GM12865 (cell line): ENCODE data around the gene AIP.

Experiments used
- DNase-seq: peaks from one replicate; pipeline ENCODE4 v3.0.0; 2010; ENCODE audit warnings: low read depth
- H3K4me3 ChIP-seq: 2 replicates; pipeline ENCODE4 v1.5.1; 2011; ENCODE audit warnings: mild to moderate bottlenecking, low read depth, low read length, control low read depth
- TF ChIP-seq, protein P1 (sequence below): IDR thresholded peaks from 2 replicates; pipeline ENCODE4 v1.5.1; 2011; ENCODE audit warnings: low read length, control low read depth, low read depth, inconsistent platforms; ENCODE audit not compliant: insufficient read depth; ENCODE audit errors: missing control alignments

Gene AIP

DNA sequence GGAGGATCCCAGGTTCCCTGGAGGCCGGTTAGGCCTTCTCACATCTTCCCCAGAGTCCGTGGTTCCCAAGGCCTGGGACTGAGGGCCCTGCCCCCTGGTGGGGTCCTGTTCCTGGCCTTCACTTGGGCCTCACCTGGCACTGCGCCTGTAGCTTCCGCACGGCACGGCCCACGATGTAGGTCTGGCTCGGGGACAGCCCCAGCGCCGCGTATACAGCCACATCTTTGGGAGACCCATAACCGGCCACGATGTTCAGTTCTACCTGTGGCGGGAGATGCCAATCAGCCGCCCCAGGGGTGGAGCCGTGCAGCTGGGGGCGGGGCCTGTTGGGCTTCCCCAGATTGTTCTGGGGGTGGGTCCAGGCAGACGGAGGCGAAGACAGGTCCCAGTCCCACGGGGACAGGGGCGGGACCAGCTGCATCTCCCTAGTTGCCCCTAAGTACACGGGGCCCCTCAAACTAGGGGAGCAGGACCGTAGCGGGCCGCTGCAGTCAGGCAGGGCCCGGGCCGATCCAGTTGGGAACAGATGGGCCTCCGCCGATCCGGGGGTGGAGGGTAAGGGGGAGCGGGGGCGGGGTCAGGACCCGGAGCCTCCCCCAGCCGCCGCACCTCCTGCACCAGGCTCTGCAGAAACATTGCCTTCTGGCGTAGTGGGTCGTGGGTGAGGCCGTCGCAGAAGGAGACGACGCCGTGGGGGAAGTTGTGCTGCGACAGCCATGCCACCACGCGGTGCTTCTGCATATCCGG lies 10.1 kb downstream of the AIP start:
- no peak overlapping the region for H3K4me3 ChIP-seq
- TF ChIP-seq, protein P1, sequence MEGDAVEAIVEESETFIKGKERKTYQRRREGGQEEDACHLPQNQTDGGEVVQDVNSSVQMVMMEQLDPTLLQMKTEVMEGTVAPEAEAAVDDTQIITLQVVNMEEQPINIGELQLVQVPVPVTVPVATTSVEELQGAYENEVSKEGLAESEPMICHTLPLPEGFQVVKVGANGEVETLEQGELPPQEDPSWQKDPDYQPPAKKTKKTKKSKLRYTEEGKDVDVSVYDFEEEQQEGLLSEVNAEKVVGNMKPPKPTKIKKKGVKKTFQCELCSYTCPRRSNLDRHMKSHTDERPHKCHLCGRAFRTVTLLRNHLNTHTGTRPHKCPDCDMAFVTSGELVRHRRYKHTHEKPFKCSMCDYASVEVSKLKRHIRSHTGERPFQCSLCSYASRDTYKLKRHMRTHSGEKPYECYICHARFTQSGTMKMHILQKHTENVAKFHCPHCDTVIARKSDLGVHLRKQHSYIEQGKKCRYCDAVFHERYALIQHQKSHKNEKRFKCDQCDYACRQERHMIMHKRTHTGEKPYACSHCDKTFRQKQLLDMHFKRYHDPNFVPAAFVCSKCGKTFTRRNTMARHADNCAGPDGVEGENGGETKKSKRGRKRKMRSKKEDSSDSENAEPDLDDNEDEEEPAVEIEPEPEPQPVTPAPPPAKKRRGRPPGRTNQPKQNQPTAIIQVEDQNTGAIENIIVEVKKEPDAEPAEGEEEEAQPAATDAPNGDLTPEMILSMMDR, result no peak
- no peak for DNase-seq

DNA sequence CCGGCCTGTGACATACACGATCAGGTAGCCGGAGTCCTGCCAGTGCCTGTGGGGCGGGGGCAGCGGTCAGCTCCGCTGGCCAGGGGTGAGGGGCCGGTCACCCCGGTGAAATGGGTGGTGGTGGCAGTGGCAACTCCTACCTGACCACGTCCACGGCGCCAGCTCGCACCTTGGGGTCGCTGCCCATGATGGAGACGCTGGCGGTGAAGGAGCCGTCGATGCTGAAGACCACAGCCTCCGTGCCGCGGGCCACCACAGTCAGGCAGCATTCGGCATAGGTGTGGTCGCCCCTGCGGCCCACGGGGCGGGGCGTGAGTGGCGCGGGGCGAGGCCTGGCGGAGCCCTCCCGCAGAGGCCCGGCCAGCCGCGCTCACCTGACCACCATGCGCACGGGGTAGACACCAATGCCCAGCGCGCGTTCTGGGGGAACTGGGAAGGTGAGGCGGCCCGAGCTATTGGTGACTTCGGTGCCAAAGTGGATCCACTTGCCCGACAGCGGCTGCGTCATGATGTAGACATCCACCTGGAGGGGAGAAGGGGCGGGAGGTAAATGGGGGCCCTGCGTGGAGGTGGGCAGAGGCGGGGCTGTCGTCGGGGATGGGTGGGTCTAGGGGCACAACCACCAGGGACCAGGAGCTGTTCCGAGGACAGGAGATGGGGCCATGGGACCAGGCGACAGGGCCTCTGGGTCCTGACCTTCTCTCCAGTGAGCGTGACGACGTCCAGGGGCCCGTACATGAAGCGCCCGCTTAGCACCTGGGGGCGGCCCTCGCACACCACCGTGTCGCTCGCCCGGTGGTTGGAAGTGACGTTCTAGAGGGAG lies 10.9 kb downstream of the AIP start:
- H3K4me3 ChIP-seq, result no peak overlapping the region
- no peak for DNase-seq

DNA sequence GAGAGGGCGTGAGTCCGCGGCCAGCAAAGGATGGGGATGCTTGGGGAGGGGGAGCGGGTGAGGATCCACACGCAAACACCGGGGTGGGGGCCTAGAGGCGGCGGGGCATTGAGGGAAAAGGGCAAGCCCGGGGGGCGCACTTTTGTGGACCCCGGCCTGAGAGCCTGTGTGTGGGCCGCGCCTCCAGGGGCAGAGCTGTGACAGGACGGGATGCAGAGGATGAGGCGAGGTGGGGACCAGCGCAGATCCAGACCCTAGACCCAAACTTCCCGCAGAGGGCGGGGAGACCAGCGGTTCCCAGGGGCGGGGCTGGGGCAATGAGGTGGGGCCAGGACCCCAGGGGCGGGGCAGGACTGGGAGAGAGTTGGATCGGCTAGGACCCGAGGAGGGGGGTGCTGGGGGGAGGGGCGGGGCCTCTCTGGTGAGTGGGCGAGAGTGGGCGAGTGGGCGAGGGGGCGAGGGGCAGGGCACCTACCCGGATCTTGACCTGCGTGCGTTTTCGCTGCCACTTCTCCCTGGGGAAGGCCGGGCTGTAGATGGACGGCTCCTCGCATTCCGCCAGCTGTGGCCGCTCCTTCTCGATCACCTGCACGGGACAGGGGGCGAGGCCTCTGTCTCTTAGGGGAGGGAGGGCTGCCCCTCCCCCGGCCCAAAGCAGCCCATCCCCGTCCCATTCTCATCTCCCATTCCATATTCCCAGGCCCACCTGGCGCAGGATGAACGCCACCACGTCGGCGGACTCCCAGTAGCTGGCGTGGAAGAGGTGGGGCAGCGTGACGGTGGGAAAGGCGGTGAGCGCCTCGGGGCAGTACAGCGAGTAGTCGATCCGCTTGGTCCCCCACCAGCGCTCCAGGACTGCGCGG lies 11.8 kb downstream of the AIP start:
- TF ChIP-seq, protein P1, result no peak
- no peak for DNase-seq
- H3K4me3 ChIP-seq, result no peak overlapping the region

More for the DNA sequence above, 10.9 kb downstream of the AIP start:
- TF ChIP-seq, protein P1, result no peak

DNA sequence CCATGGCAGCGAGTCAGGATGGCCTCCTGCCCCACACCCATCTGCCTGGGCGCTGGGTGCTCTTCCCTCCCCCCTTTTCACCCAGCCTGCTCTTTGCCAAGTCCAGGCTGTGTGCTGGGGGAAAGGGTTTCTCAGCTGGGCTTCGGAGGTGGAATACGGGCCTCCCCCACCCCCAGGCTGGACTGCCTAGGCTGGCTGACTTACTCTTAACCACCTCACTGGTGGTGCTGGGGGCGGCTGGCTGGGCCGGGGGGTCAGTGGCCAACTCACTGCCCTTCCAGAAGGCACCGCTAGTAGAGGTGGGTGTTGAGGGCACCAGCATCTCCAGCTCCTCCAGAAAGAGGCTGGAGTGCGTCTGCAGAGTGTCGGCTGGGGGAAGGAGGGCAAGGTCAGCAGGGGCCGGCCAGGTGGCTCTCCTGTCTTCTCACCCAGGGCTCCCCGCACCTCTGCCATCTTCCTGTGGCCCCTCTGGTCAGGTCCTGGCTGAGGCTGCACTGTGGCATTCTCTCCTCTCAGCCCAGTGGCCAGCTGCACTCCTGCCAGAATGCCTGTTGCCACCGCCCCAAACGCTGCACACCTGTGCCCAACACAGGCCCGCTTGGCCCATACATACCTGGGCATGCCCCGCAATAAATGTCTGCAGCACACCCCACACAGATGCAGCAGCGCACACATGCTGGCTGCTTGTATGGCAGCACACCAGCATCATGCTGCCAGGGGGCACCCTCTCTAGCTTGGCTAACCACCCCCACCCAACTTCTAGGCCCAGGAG lies 12.6 kb downstream of the AIP start:
- TF ChIP-seq, protein P1, result no peak
- H3K4me3 ChIP-seq, result no peak overlapping the region
- DNase-seq, result no peak

DNA sequence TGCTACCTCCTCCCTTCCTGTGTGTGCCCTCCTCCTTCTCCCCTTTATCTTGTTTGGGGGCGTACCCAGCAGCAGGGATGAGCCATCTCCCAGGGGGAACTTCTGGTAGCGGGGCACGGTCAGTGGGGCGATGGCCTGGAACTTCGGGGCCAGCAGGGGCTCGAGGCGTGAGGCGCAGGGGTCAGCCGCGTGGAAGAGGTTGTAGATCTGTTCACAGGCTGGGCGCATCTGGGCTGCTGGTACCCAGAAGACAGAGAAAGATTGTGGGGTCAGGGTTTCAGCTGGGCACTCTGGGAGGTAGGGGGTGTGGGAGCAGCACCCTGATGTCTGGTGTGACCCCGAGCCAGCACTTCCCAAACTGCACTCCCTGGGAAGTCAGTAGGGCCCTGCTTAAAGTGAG lies 13.3 kb downstream of the AIP start:
- TF ChIP-seq, protein P1, result no peak
- DNase-seq, result no peak
- no peak overlapping the region for H3K4me3 ChIP-seq
